ENCODE results near the gene USP14.
"Not testable (repeated sequence)": the region's sequence is repeated elsewhere in the genome, so short reads cannot be mapped to it uniquely, and the experiment has no call there.

Gene USP14

DNA sequence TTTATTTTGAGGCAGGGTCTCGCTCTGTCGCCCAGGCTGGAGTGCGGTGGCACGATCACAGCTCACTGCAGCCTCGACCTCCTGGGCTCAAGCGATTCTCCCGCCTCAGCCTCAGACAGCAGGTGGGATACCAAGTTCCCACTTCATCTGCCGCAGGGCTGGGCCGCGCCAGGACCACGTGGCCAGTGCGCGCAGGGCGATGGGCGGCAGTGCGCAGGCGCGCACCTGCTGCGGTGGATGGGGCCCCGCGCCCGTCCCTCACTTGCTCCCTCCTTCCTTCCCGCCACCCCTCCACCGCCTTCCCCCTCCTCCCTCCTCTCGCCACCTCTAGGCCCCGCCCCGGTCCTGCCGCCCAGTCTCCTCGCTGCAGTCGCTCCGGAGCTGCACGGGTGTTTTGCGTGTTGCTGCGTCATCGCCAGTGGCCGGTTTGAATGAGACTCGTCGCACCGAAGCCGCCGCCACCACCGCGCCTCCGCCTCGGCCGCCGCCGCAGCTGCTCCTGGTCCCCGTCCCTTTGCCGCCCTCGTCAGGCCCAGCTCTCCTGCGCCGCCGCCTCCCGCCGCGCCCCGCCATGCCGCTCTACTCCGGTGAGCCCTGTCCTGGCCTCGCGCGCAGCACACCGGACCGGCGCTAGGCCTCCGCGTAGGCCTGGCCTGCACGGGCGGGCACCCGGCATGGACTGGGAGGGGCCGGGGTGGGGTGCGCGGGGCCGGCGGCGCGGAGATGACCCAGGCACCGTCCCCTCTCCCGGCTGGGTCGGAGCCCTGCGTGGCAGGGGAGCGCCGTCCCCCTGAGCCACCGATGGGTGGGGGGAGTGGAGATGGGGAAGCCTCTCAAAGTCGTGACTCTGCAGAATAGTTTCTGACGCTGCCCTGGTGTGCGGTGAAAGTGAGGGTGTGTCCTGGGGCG, at the start of gene USP14:
Gene USP14 (plus strand): TSS at position 430 of the 909 bp plus-strand sequence. CDS start 142 bp downstream, at position 572.
- TF ChIP-seq, protein P1, sequence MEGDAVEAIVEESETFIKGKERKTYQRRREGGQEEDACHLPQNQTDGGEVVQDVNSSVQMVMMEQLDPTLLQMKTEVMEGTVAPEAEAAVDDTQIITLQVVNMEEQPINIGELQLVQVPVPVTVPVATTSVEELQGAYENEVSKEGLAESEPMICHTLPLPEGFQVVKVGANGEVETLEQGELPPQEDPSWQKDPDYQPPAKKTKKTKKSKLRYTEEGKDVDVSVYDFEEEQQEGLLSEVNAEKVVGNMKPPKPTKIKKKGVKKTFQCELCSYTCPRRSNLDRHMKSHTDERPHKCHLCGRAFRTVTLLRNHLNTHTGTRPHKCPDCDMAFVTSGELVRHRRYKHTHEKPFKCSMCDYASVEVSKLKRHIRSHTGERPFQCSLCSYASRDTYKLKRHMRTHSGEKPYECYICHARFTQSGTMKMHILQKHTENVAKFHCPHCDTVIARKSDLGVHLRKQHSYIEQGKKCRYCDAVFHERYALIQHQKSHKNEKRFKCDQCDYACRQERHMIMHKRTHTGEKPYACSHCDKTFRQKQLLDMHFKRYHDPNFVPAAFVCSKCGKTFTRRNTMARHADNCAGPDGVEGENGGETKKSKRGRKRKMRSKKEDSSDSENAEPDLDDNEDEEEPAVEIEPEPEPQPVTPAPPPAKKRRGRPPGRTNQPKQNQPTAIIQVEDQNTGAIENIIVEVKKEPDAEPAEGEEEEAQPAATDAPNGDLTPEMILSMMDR (IDR thresholded peaks at IDR 0.05) = no peak
- Mint-ChIP-seq H3K36me3 (ENCODE audit: low read depth) (peaks cover 24% of the 10 kb centered on the region), H3K4me3 (peak within 1 kb of the TSS; percentile 96), H3K27ac (peak within 1 kb of the TSS; percentile 97), H3K4me1 (peaks cover 27% of the 10 kb centered on the region), H3K27me3 (ENCODE audit: low read depth, poor library complexity) (peaks cover 38% of the 10 kb centered on the region), H3K9me3 (peaks cover 7% of the 10 kb centered on the region)
- peak; percentile 96 for DNase-seq

DNA sequence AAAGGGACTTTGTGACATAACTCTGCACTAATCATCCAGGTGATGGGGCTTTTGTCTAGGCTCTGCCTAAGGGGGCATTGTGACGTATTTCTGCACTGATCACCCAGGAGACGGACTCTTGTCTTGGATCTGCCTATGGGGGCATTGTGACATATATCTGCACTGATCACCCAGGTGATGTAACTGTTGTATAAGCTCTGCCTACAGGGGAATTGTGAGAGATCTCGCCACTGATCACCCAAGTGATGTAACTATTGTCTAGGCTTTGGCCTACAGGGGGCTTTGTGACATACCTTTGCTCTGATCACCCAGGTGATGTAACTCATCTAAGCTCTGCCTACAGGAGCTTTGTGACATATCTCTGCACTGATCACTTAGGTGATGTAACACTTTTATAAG, 49.7 kb upstream of the USP14 start:
- not testable (repeated sequence) for DNase-seq, H3K27ac Mint-ChIP-seq, H3K4me3 Mint-ChIP-seq, H3K4me1 Mint-ChIP-seq
- H3K9me3 Mint-ChIP-seq = peaks cover 55% of the 10 kb centered on the region
- H3K36me3 Mint-ChIP-seq (ENCODE audit: low read depth) = peaks cover 12% of the 10 kb centered on the region
- peaks cover 13% of the 10 kb centered on the region for H3K27me3 Mint-ChIP-seq (ENCODE audit: low read depth, poor library complexity)

DNA sequence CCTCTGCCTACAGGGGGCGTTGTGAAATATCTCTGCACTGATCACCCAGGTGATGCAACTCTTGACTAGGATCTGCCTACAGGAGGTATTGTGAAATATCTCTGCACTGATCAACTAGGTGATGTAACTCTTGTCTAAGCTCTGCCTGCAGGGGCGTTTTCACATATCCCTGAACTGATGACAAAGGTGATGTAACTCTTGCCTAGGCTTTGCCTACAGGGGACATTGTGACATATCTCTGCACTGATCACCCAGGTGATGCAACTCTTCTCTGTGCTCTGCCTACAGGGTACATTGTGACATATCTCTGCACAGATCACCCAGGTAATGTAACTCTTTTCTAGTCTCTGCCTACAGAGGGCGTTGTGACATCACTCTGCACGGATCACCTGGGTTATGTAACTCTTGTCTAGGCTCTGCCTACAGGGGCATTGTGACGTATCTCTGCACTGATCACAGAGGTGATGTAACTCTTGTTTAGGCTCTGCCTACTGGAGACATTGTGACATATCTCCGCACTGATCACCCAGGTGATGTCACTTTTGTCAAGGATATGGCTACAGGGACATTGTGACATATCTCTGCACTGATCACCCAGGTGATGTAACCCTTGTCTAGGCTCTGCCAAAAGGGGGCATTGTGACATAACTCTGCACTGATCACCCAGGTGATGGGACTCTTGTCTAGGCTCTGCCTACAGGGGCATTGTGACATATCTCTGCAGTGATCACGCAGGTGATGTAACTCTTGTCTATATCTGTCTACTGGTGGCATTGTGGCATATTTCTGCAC, 49.0 kb upstream of the USP14 start:
- peaks cover 12% of the 10 kb centered on the region for H3K36me3 Mint-ChIP-seq (ENCODE audit: low read depth)
- H3K4me3 Mint-ChIP-seq, H3K4me1 Mint-ChIP-seq, DNase-seq, H3K27ac Mint-ChIP-seq: not testable (repeated sequence)
- H3K27me3 Mint-ChIP-seq (ENCODE audit: low read depth, poor library complexity) = peaks cover 13% of the 10 kb centered on the region
- peaks cover 55% of the 10 kb centered on the region for H3K9me3 Mint-ChIP-seq

DNA sequence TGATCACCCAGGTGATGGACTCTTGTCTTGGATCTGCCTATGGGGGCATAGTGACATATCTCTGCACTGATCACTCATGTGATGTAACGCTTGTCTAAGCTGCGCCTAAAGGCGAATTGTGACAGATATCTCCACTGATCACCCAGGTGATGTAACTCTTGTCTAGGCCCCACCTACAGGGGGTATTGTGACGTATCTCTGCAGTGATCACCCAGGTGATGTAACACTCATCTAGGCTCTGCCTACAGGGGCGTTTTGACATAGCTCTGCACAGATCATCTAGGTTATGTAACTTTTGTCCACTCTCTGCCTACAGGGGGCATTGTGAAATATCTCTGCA, 48.5 kb upstream of the USP14 start:
- DNase-seq, H3K4me3 Mint-ChIP-seq, H3K4me1 Mint-ChIP-seq, H3K27ac Mint-ChIP-seq: not testable (repeated sequence)
- peaks cover 13% of the 10 kb centered on the region for H3K27me3 Mint-ChIP-seq (ENCODE audit: low read depth, poor library complexity)
- peaks cover 12% of the 10 kb centered on the region for H3K36me3 Mint-ChIP-seq (ENCODE audit: low read depth)
- peaks cover 55% of the 10 kb centered on the region for H3K9me3 Mint-ChIP-seq

DNA sequence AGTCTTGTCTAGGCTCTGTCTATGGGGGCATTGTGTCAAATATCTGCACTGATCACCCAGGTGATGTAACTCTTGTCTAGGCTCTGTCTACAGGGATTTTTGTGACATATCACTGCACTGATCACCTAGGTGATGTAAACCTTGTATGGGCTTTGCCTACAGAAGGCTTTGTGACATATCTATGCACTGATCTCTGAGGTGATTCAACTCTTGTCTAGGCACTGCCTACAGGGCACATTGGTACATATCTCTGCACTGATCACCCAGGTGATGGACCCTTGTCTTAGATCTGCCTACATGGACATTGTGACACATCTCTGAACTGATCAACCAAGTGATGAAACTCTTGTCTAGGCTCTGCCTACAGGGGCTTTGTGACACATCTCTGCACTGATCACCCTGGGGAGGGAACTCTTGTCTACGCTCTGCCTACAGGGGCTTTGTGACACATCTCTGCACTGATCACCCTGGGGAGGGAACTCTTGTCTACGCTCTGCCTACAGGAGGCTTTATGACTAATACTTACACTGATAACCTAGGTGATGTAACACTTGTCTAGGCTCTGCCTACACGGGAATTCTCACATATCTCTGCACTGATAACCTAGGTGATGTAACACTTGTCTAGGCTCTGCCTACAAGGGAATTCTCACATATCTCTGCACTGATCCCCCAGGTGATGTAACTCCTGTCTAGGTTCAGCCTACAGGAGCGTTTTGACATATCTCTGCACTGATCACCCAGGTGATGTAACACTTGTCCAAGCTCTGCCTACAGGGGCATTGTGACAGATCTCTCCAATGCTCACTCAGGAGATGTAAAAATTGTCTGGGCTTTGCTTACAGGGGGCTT, 47.8 kb upstream of the USP14 start:
- DNase-seq, H3K4me1 Mint-ChIP-seq, H3K4me3 Mint-ChIP-seq, H3K27ac Mint-ChIP-seq: not testable (repeated sequence)
- H3K36me3 Mint-ChIP-seq (ENCODE audit: low read depth) = peaks cover 12% of the 10 kb centered on the region
- peaks cover 58% of the 10 kb centered on the region for H3K9me3 Mint-ChIP-seq
- peaks cover 13% of the 10 kb centered on the region for H3K27me3 Mint-ChIP-seq (ENCODE audit: low read depth, poor library complexity)

DNA sequence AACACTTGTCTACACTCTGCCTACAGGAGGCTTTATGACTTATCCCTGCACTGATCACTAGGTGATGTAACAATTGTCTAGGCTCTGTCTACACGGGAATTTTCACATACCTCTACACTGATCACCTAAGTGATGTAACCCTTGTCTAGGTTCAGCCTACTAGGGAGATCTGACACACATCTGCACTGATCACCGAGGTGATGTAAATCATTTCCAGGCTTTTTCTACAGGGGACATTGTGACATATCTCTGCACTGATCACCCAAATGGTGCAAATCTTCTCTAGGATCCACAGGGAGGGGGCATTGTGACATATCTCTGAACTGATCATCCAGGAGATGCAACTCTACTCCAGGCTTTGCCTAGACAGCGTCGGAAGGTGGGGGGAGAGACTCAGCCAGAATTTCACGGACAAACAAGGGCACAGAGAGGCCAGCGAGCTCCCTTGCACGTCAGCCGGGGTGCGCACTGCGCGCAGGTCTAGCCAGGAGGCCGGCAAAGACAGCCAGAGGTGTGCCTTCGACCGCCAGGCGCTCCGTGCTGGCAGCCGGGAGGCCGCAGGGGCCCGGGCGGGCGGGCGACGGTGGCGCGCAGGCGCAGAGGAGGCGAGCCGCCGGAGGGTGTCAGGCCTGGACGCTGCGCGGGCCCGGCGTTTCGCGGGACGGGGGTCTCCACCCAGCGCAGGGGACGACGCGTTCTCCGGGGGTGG, 46.9 kb upstream of the USP14 start:
- Mint-ChIP-seq H3K9me3 (peaks cover 58% of the 10 kb centered on the region), H3K27me3 (ENCODE audit: low read depth, poor library complexity) (peaks cover 15% of the 10 kb centered on the region), H3K4me3 (peak overlapping the region; percentile 84), H3K4me1 (peaks cover 4% of the 10 kb centered on the region), H3K27ac (peak overlapping the region; percentile 43), H3K36me3 (ENCODE audit: low read depth) (peaks cover 12% of the 10 kb centered on the region)
- TF ChIP-seq, protein P1 (IDR thresholded peaks at IDR 0.05) = no peak
- peak; percentile 87 for DNase-seq

DNA sequence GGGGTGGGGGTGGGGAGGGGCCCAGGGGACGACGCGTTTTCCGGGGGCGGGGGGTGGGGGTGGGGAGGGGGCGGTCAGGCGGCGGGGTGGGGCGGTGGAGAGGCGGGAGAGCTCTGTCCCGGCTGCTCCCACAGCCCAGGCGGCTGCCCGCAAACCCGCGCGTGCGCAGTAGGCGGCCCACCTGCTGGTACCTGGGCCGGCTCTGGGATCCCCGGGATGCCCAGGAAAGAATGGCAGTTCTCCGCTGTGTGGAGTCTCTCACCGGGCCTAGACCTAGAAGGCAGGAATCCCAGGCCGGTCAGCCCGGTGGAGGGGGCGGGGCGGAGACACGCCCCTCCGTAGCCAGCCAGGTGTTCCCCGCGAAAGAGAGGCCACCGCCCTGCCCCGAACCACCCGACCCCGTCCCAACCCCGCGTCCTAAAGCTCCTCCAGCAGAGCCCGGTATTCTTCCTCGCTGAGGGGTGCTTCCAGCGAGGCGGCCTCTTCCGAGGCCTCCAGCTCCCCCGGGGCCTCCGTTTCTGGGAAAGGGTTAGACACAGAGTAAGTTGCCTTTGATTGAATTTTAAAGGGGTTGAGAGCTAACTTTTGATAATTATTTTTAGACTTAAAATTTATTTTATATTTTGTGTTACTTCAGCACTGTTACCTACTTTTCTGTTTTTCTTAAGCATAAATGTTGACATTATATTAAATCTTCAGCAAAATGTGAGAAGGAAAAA, 46.2 kb upstream of the USP14 start:
- not testable (repeated sequence) for DNase-seq; H3K27ac Mint-ChIP-seq; H3K4me1 Mint-ChIP-seq; H3K36me3 Mint-ChIP-seq (ENCODE audit: low read depth)
- Mint-ChIP-seq H3K4me3 (peak overlapping the region; percentile 58), H3K9me3 (peaks cover 51% of the 10 kb centered on the region), H3K27me3 (ENCODE audit: low read depth, poor library complexity) (peaks cover 15% of the 10 kb centered on the region)

DNA sequence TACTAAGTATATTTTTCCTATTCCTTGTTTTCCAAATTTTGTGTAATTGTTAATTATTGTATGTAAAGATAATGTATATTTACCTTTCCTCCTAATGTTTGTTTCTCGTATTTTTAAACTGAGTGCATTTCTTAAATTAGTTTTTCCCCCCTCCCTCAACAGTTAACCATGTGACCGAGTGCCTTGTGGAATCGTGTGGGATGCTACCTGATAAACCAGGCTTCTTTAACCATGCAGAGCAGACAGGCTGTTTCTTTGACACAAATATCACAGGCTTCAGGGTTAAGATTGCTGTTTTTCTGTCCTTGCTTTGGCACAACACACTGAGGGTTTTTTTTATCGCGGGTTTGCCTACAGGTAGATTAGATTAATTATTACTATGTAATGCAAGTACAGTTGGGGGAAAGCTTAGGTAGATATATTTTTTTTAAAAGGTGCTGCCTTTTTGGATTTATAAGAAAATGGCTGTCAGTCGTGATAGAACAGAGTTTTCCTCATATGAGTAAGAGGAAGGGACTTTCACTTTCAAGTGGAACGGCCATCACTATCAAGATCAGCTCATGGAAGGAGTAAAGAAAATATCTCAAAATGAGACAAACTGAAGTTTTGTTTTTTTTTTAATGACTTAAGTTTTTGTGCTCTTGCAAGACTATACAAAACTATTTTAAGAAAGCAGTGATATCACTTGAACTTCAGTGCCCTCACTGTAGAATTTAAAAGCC, 37.7 kb upstream of the USP14 start:
- H3K36me3 Mint-ChIP-seq (ENCODE audit: low read depth); H3K27me3 Mint-ChIP-seq (ENCODE audit: low read depth, poor library complexity); H3K4me3 Mint-ChIP-seq; H3K27ac Mint-ChIP-seq; DNase-seq; H3K4me1 Mint-ChIP-seq; H3K9me3 Mint-ChIP-seq: not testable (repeated sequence)

All from nephron progenitor cell (in vitro differentiated cells).